Lung (tissue), 12 donors: Measurements from ENCODE around the gene DARS1. TPM values are rescaled to one million over a fixed set of nuclear protein-coding genes. Genes with fewer than 3 reads are reported as not detected.

Source experiments
- ATAC-seq: fragments of 200-7000 bp; cut with Tn5 transposase; one replicate; pipeline ENCODE4 v1.9.1; 2020; ENCODE audit warnings: moderate number of reproducible peaks; ENCODE audit not compliant: insufficient read depth, low FRiP score
- DNase-seq, 3 donors: peaks; one replicate each; pipeline ENCODE4 v3.0.0-alpha.2; 2013 to 2017
- H3K27ac ChIP-seq, 2 donors: one replicate each; pipeline ENCODE4 v1.5.1; 2013; ENCODE audit warnings: mild to moderate bottlenecking in 2 of 2, moderate library complexity in 2 of 2, control low read depth in 1 of 2, inconsistent platforms in 1 of 2, low read depth in 1 of 2, low read length in 1 of 2
- H3K27me3 ChIP-seq, 3 donors: one replicate each; pipeline ENCODE4 v1.5.1; 2013; ENCODE audit warnings: low read length in 2 of 3; ENCODE audit not compliant: control insufficient read depth in 3 of 3, insufficient read depth in 3 of 3
- H3K36me3 ChIP-seq, 4 donors: one replicate each; pipeline ENCODE4 v1.5.1; 2013; ENCODE audit warnings: low read length in 4 of 4, mild to moderate bottlenecking in 1 of 4, moderate library complexity in 1 of 4; ENCODE audit not compliant: control insufficient read depth in 4 of 4, insufficient read depth in 4 of 4
- H3K4me1 ChIP-seq, 5 donors: one replicate each; pipeline ENCODE4 v1.5.1; 2013; ENCODE audit warnings: low read length in 5 of 5, mild to moderate bottlenecking in 2 of 5, moderate library complexity in 1 of 5; ENCODE audit not compliant: control insufficient read depth in 5 of 5, insufficient read depth in 5 of 5
- H3K4me3 ChIP-seq: one replicate; pipeline ENCODE4 v1.5.1; 2013; ENCODE audit warnings: mild to moderate bottlenecking, control low read depth, moderate library complexity
- H3K9ac ChIP-seq, 2 donors: one replicate each; pipeline ENCODE4 v1.5.1; 2013; ENCODE audit warnings: low read length in 2 of 2, control low read depth in 1 of 2; ENCODE audit not compliant: insufficient read depth in 1 of 2
- H3K9me3 ChIP-seq, 4 donors: one replicate each; pipeline ENCODE4 v1.5.1; 2013; ENCODE audit warnings: low read length in 3 of 4, mild to moderate bottlenecking in 1 of 4, moderate library complexity in 1 of 4; ENCODE audit not compliant: control insufficient read depth in 4 of 4, insufficient read depth in 3 of 4
- CTCF ChIP-seq: IDR thresholded peaks from 2 replicates; pipeline ENCODE4 v1.5.1; 2012; ENCODE audit warnings: mild to moderate bottlenecking; ENCODE audit errors: control extremely low read depth, extremely low read depth
- WGBS, 2 donors: extraction: QIAGEN DNeasy Blood & Tissue Kit; methylation state at CpG; one replicate each; pipeline ENCODE4 v1.1.7; 2013; 5-methylcytosine and 5-hydroxymethylcytosine counted together
- polyA plus RNA-seq, 2 donors: library from polyadenylated mRNA; stranded (reverse); fragments of 200-250 nt; gene quantifications; one replicate each; pipeline ENCODE4 v1.2.1, GENCODE V29; 2013
- total RNA-seq, 2 donors: library from RNA; depleted of rRNA in 1 of 2; stranded (reverse); fragments of >200 nt in 1 of 2; gene quantifications; one replicate each; pipeline ENCODE4 v1.2.1, GENCODE V29; 2014 to 2021
- donor health status: control.
- donor health status: control.
- donor health status: Bipolar disorder and iron deficiency.
- donor health status: healthy.
- donor health status: DM: yes; HTN: yes; CAD: no.

DARS1 gene
- total and polyA plus RNA-seq, 4 donors, result 47.2 to 77.9 (median 58.7) TPM

GRCh38 chr2:136022396-136023146 lies 37.1 kb upstream of the DARS1 start:
- WGBS, 2 donors, result 74 to 85% methylated on average over 3 of the region's 3 CpGs
- no peak overlapping the region for H3K4me3 ChIP-seq
- no peak overlapping the region for H3K27ac ChIP-seq
- H3K36me3 ChIP-seq, result no peaks in the 10 kb centered on the region
- no peak for TF ChIP-seq CTCF
- H3K27me3 ChIP-seq, result no peaks in the 10 kb centered on the region
- no peaks in the 10 kb centered on the region for H3K9me3 ChIP-seq
- H3K9ac ChIP-seq, result no peak overlapping the region
- DNase-seq (no peak), ATAC-seq (no peak)
- peaks cover 0 to 10% (median 5%) of the 10 kb centered on the region in 5 donors for H3K4me1 ChIP-seq

- Histone ChIP-seq H3K4me3 (no peak overlapping the region), H3K36me3 (no peaks in the 10 kb centered on the region), H3K9me3 (no peaks in the 10 kb centered on the region), H3K4me1 (peaks cover 0 to 8% (median 4%) of the 10 kb centered on the region in 5 donors), H3K9ac (no peak overlapping the region), H3K27me3 (no peaks in the 10 kb centered on the region), H3K27ac (no peak overlapping the region)
- no peak for TF ChIP-seq CTCF
- ATAC-seq (no peak), DNase-seq (no peak)
- 93 to 94% methylated on average over 4 of the region's 4 CpGs for WGBS, 2 donors
Measured at GRCh38 chr2:136021976-136022375, 36.5 kb upstream of the DARS1 start.

GRCh38 chr2:136021406-136021805 lies 36.0 kb upstream of the DARS1 start:
- no peak for TF ChIP-seq CTCF
- Histone ChIP-seq H3K36me3 (no peaks in the 10 kb centered on the region), H3K27ac (no peak overlapping the region), H3K27me3 (no peaks in the 10 kb centered on the region), H3K9me3 (no peaks in the 10 kb centered on the region), H3K4me3 (no peak overlapping the region), H3K4me1 (peaks cover 0 to 8% (median 4%) of the 10 kb centered on the region in 5 donors), H3K9ac (no peak overlapping the region)
- ATAC-seq (no peak), DNase-seq (no peak)
- WGBS, 2 donors, result 68 to 85% methylated on average over 2 of the region's 2 CpGs
